Measurements from ENCODE around the gene PSMA7. TPM values are rescaled to one million over a fixed set of nuclear protein-coding genes. Genes with fewer than 3 reads are reported as not detected.

The PSMA7 gene
- total RNA-seq, 1 donor = 237 TPM

DNA sequence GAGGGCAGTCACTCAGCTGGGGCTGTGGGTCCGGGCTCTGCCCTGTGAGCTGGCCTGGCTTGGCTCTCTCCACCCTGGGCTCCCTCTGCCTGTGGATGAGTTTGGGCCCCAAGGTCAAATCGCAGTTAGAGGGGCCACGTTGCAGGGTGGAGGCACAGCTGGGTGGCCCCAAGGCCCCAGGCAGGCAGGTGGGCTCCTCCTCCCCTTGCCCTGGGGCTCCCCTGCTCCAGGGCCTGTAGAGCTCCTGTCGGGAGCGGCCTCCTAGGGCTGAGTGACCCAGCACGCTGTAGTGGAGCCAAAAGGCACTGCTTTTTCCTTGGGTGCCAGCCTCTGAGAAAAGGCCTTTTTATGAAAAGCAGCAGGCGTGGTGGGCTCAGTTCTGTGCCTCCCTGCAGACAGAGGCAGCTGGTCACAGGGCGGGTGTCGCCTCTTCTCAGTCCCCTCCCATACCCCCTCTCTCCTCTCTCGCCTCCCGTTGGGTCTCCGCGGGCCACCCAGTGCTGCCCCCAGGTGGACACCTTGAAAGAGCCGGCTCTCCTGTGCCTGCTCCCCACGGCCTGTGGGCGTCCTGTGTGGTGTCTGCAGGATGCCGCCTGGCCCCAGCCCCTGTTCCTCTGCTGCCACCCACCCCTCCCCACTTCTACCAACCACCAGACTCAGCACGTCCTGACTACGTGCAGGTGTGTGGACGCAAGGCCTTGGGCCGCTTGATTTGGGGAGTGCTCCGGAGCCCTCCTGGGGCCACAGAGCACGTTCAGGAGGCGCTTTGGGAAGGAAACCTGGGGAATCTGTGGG is 13.6 kb upstream of the PSMA7 start:
- H3K4me3 ChIP-seq (ENCODE audit: low read depth, low read length) = no peak overlapping the region
- TF ChIP-seq, protein P1, sequence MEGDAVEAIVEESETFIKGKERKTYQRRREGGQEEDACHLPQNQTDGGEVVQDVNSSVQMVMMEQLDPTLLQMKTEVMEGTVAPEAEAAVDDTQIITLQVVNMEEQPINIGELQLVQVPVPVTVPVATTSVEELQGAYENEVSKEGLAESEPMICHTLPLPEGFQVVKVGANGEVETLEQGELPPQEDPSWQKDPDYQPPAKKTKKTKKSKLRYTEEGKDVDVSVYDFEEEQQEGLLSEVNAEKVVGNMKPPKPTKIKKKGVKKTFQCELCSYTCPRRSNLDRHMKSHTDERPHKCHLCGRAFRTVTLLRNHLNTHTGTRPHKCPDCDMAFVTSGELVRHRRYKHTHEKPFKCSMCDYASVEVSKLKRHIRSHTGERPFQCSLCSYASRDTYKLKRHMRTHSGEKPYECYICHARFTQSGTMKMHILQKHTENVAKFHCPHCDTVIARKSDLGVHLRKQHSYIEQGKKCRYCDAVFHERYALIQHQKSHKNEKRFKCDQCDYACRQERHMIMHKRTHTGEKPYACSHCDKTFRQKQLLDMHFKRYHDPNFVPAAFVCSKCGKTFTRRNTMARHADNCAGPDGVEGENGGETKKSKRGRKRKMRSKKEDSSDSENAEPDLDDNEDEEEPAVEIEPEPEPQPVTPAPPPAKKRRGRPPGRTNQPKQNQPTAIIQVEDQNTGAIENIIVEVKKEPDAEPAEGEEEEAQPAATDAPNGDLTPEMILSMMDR (IDR thresholded peaks at IDR 0.05; ENCODE audit: insufficient read depth, low read length) = peak; percentile 79
- DNase-seq (ENCODE audit: low read depth) = peak; percentile 39

DNA sequence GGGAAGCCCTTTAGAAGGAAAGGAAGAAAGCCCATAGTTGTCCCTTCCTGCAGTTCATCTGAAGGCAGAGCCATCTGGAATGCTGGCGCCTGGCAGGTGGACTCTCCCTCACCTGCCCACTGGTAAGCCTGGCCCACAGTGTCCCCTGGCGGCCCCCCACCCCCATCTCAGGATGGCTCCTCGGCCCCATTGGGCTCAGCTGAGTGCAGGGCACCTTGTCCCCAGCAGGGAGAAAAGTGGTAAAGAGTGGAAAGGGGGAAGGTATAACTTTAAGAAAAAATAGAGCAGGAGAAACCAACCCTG is 13.0 kb upstream of the PSMA7 start:
- TF ChIP-seq, protein P1 (IDR thresholded peaks at IDR 0.05; ENCODE audit: insufficient read depth, low read length) = no peak
- no peak for DNase-seq (ENCODE audit: low read depth)
- H3K4me3 ChIP-seq (ENCODE audit: low read depth, low read length) = no peak overlapping the region

- no peak overlapping the region for H3K4me3 ChIP-seq (ENCODE audit: low read depth, low read length)
- DNase-seq (ENCODE audit: low read depth) = no peak
- TF ChIP-seq, protein P1 (IDR thresholded peaks at IDR 0.05; ENCODE audit: insufficient read depth, low read length) = no peak
These were observed 12.4 kb upstream of the PSMA7 start for GRCh38 chr20:62155428-62156253.

- H3K4me3 ChIP-seq (ENCODE audit: low read depth, low read length) = no peak overlapping the region
- TF ChIP-seq, protein P1 (IDR thresholded peaks at IDR 0.05; ENCODE audit: insufficient read depth, low read length) = no peak
- no peak for DNase-seq (ENCODE audit: low read depth)
These were observed 8.7 kb upstream of the PSMA7 start for GRCh38 chr20:62151835-62152364.

DNA sequence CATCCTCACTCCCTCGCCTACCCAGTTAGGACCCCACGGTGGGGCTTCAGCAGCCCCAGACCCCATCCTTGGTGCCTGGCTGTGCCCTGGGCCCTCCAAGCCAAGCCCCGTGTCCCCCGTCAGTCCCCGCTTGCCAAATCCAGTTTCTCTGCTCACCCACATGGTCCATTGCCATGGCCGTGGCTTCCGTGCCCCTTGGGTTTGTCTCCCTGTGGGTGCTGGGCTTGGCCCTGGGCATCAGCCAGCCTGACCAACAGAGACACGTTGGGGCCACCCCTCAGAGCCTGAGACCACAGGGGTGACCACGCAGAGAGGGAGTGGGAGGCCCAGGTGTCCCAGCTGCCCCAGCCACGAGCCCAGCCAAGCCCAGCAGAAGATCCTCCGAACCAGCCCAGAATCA is 8.0 kb upstream of the PSMA7 start:
- no peak for DNase-seq (ENCODE audit: low read depth)
- TF ChIP-seq, protein P1 (IDR thresholded peaks at IDR 0.05; ENCODE audit: insufficient read depth, low read length) = no peak
- no peak overlapping the region for H3K4me3 ChIP-seq (ENCODE audit: low read depth, low read length)

GRCh38 chr20:62150310-62150575 is 7.0 kb upstream of the PSMA7 start:
- DNase-seq (ENCODE audit: low read depth) = no peak

More at GRCh38 chr20:62150310-62150575, 7.0 kb upstream of the PSMA7 start:
- no peak overlapping the region for H3K4me3 ChIP-seq (ENCODE audit: low read depth, low read length)
- TF ChIP-seq, protein P1 (IDR thresholded peaks at IDR 0.05; ENCODE audit: insufficient read depth, low read length) = no peak

All from fibroblast of the aortic adventitia (primary cell).